ENCODE data around the gene NT5C3A. TPM values are rescaled to one million over a fixed set of nuclear protein-coding genes. Genes with fewer than 3 reads are reported as not detected.

Gene NT5C3A
- total and polyA plus RNA-seq, 2 of the 8 experiments (the other 6 are each of a cell fraction or from before 2014, with no cell fraction given) = 7.5 to 22.7 TPM

DNA sequence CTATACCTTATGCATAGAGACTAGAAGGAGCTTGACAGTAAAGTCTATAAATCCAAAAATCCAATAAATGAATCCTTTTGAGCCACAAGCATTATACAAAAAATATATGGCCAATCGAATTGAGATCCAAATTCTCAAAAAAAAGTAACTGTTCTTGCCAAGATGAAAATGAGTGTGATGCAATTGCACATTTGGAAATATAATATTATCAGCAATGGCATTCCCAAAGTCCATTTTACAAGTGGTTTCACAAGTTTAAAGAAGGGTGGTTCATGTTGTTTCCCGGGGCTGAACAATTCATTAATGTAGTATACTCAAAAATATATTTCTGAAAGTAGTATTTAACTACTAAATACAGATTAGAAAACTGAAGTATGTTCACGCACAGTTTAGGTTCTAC lies 39.3 kb upstream of the NT5C3A start:
- peaks cover 2 to 41% (median 18%) of the 10 kb centered on the region in 4 experiments; a peak in 6 of 8 replicates for H3K36me3 ChIP-seq (ENCODE audit: control insufficient read depth in 2 of 4, insufficient read depth in 4 of 4, low read length in 3 of 4)
- peaks cover 3% of the 10 kb centered on the region in 2 experiments for H4K20me1 ChIP-seq (replicated peaks in 1 of 2; ENCODE audit: control insufficient read depth in 1 of 2, insufficient read depth in 2 of 2, low read length in 2 of 2)
- no peak overlapping the region for H3K18ac ChIP-seq (ENCODE audit: extremely low read depth, low read length)
- no peak overlapping the region for H3K4ac ChIP-seq (replicated peaks; ENCODE audit: insufficient read length, low read depth, low read length)
- H3K23me2 ChIP-seq (ENCODE audit: low read depth, low read length) = no peaks in the 10 kb centered on the region
- no peaks in the 10 kb centered on the region for H3K27me3 ChIP-seq (replicated peaks in 1 of 4; ENCODE audit: control insufficient read depth in 3 of 4, extremely low read depth in 1 of 4, insufficient read depth in 3 of 4, low read length in 3 of 4)
- H3K27ac ChIP-seq (ENCODE audit: low read depth, low read length) = no peak overlapping the region
- H2AK5ac ChIP-seq (ENCODE audit: low read depth, low read length) = no peak overlapping the region
- ChIA-PET POLR2A (ENCODE audit: partially characterized antibody) (no interaction called here), CTCF (ENCODE audit: partially characterized antibody) (interaction anchor here (0.6 to 1.5 kb wide), 7 partner anchors 10 to 1658 kb away, joined by 3 to 5 read pairs (median 3); no protein-coding TSS in a partner anchor)
- no peak overlapping the region for H3K9ac ChIP-seq (replicated peaks in 1 of 4; ENCODE audit: extremely low read depth in 1 of 4, low read depth in 3 of 4, low read length in 3 of 4)
- peaks cover 5% of the 10 kb centered on the region for H3K79me1 ChIP-seq (ENCODE audit: low read depth, low read length)
- no peak overlapping the region for H3K56ac ChIP-seq (replicated peaks; ENCODE audit: insufficient read length, low read depth, low read length)
- no peak for DNase-seq (ENCODE audit: low read depth in 1 of 2, low spot score in 2 of 2)
- H2BK5ac ChIP-seq (ENCODE audit: low read depth, low read length) = no peak overlapping the region
- no peaks in the 10 kb centered on the region for H3K9me3 ChIP-seq (ENCODE audit: insufficient read depth in 2 of 2, low read depth in 1 of 2, low read length in 1 of 2)
- 85% methylated on average over 3 of the region's 3 CpGs; no CpG with 5 or more reads in 1 of the 2 experiments for WGBS, 2 experiments (ENCODE audit: extremely low coverage in 1 of 2, insufficient coverage in 1 of 2, insufficient read length in 1 of 2, insufficient replicate concordance in 2 of 2, low coverage in 1 of 2, low lambda C conversion rate in 2 of 2, missing lambda C conversion rate in 1 of 2)
- H3K4me3 ChIP-seq (ENCODE audit: extremely low read depth in 1 of 4, insufficient read depth in 2 of 4, low read depth in 3 of 4, low read length in 4 of 4) = no peak overlapping the region
- TF ChIP-seq SIX5 (IDR thresholded peaks at IDR 0.05; ENCODE audit: low read depth, low read length) (no peak), EP300 (IDR thresholded peaks at IDR 0.05; ENCODE audit: borderline replicate concordance in 1 of 2, low read depth in 2 of 2, low read length in 2 of 2) (no peak), ZNF274 (IDR thresholded peaks at IDR 0.05; ENCODE audit: borderline replicate concordance, extremely low read depth, low read length) (no peak), TAF7 (optimal IDR thresholded peaks at IDR 0.05; ENCODE audit: borderline replicate concordance, low read depth, low read length) (no peak), TEAD4 (IDR thresholded peaks at IDR 0.05; ENCODE audit: low read depth, low read length) (no peak), CHD1 (IDR thresholded peaks at IDR 0.05; ENCODE audit: low read depth, low read length) (no peak), SP1 (IDR thresholded peaks at IDR 0.05; ENCODE audit: low read depth, low read length) (no peak), BRCA1 (IDR thresholded peaks at IDR 0.05; ENCODE audit: low read depth, low read length) (no peak), SAP30 (IDR thresholded peaks at IDR 0.05; ENCODE audit: insufficient read depth, insufficient replicate concordance, low read length) (no peak), MAFK (IDR thresholded peaks at IDR 0.05; ENCODE audit: low read depth, low read length) (no peak), RFX5 (IDR thresholded peaks at IDR 0.05; ENCODE audit: borderline replicate concordance, low read depth, low read length) (no peak)
- TF ChIP-seq, protein P1, sequence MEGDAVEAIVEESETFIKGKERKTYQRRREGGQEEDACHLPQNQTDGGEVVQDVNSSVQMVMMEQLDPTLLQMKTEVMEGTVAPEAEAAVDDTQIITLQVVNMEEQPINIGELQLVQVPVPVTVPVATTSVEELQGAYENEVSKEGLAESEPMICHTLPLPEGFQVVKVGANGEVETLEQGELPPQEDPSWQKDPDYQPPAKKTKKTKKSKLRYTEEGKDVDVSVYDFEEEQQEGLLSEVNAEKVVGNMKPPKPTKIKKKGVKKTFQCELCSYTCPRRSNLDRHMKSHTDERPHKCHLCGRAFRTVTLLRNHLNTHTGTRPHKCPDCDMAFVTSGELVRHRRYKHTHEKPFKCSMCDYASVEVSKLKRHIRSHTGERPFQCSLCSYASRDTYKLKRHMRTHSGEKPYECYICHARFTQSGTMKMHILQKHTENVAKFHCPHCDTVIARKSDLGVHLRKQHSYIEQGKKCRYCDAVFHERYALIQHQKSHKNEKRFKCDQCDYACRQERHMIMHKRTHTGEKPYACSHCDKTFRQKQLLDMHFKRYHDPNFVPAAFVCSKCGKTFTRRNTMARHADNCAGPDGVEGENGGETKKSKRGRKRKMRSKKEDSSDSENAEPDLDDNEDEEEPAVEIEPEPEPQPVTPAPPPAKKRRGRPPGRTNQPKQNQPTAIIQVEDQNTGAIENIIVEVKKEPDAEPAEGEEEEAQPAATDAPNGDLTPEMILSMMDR (IDR thresholded peaks at IDR 0.05; ENCODE audit: control extremely low read depth in 1 of 3, insufficient read depth in 1 of 3, low read depth in 1 of 3, low read length in 3 of 3) = no peak
- no peak overlapping the region for H3K14ac ChIP-seq (ENCODE audit: insufficient read length)
- H4K91ac ChIP-seq (replicated peaks; ENCODE audit: insufficient read length, low read length) = no peak overlapping the region
- H3K4me1 ChIP-seq (replicated peaks in 1 of 4; ENCODE audit: control insufficient read depth in 3 of 4, insufficient read depth in 4 of 4, low read length in 3 of 4) = no peaks in the 10 kb centered on the region
- no peak overlapping the region for H3K23ac ChIP-seq (ENCODE audit: insufficient read length)
- H2BK20ac ChIP-seq (ENCODE audit: low read length) = no peak overlapping the region
- H4K5ac ChIP-seq (ENCODE audit: insufficient read length, low read depth, low read length) = no peak overlapping the region
- no peak overlapping the region for H2BK15ac ChIP-seq (ENCODE audit: low read length)
- H3K79me2 ChIP-seq (ENCODE audit: control insufficient read depth in 1 of 2, insufficient read depth in 2 of 2, low read length in 2 of 2) = peaks cover 3 to 15% of the 10 kb centered on the region in 2 experiments; a peak in 3 of 4 replicates
- H4K8ac ChIP-seq (ENCODE audit: extremely low read depth, insufficient read depth, low read length) = no peak overlapping the region
- H2BK120ac ChIP-seq (replicated peaks; ENCODE audit: low read depth, low read length) = no peak overlapping the region
- H2AFZ ChIP-seq (ENCODE audit: low read length) = no peak overlapping the region
- no peak for FAIRE-seq
- H2BK12ac ChIP-seq (ENCODE audit: low read depth, low read length) = no peak overlapping the region
- no peak overlapping the region for H3K4me2 ChIP-seq (ENCODE audit: insufficient read depth in 1 of 2, low read depth in 2 of 2, low read length in 2 of 2)

All from H1 (cell line).